MV-4-11 (cell line): ENCODE measurements around the gene LMOD1.
"Not testable (repeated sequence)": the region's sequence is repeated elsewhere in the genome, so short reads cannot be mapped to it uniquely, and the experiment has no call there.

ENCODE experiments used
- DNase-seq: peaks from one replicate; lab custom pipeline; 2025; lab: John Stamatoyannopoulos, UW

Gene LMOD1

DNA sequence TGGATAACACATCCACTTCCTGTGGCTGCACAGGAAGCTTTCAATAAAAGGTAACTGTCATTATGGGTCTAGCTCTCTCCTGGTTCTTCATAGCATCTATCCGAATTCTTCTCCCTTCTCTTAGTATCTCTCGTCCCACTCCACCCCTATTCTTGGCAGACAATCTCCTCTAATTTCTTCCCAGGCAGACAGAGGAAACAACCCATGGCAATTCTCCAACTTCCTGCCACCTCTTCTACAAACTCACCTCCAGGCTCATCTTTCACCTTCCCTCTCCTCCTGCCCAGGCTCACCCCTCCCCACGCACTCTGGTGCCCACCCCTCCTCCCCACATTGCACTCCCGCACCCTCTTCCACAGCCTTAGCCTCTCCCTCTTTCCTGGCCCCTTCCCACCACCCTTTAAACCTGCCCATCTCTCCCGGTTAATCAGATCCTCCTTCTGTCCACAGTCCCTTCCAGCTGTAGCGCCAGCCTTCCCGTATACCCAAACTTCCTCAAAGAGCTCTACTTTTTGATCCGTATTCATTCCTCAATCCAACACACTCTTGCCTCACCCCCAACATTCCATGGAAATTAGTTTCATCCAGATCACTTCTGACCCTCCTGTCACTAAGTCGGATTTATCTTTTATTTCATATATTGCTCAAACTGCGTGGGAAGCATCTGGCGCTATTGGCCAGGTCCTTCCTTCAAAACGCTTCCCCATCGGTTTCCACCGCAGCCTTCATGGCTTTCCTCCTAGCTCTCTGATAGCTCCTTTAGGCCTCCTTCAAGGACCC lies 31.7 kb downstream of the LMOD1 start:
- DNase-seq, result no peak

DNA sequence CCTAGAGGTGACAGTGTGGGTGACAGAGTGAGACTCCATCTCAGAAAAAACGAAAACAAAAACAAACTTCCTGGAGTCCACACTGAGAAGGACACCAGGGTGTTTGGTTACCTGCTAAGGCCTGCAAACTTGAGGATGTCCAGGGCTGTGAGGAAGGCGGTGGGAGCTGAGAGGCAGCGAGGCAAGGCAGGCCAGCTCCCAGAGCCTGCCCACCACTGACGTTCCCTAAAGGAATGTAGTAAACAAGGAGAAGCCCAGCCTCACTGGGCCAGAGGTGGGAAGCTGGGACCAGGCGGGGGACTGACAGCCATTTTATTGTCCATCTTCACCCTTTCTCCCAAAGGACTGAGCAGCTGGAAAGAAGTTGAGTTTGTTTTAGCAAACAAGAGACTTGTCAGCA lies 33.5 kb downstream of the LMOD1 start:
- no peak for DNase-seq

DNA sequence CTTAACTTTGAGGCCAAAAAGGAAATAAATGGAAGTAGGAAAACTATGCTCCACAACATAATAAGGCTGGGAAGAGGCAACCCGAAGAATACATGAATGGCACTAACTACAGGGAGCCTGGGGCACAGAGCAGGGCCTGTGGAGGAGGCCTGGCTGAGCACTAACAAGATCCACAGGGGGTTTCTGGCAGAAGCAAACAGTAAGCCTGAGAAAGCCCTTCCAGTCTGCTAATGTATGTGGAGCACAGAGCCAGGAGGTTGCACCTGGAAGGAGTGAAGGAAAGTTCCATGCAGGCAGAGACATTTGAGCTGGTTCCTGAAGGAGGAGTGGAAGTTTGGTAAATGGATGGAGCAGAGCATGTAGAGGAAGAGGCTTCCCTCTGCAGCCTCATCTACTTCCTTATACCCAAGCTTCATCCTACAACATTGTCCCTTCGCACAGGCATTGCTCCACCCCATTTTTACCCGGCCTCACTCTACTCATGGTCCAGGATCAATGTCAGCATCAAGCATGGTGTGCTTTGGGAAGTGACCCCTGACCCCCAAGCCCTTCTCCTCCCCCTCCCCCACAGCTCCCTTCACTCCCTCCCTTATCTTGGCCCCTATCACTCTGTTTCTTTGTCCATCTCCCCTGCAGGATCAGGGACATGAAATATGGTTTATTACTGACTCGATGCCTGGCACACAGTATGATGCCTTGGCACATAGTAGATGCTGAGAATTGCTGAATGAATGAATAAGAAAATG lies 34.3 kb downstream of the LMOD1 start:
- no peak for DNase-seq

DNA sequence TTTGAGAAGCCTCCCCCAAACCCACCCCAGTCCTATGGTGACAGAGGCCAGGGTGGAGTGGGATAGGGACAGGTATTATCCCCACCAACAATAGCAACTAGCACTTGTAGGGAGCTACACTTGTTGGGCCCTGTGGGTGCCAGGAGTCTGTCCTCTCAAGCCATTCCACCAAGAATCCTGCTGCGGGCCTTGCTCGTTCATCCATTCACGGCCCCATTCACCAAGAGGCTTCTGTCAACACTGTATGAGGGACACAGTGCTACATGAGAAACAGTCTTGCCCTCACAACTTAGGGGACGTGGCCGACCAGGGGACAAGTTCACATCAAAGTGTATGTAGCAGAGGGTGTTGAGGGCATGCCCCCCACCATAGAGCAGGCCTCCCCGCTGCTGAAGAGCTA lies 38.7 kb downstream of the LMOD1 start:
- DNase-seq, result no peak

DNA sequence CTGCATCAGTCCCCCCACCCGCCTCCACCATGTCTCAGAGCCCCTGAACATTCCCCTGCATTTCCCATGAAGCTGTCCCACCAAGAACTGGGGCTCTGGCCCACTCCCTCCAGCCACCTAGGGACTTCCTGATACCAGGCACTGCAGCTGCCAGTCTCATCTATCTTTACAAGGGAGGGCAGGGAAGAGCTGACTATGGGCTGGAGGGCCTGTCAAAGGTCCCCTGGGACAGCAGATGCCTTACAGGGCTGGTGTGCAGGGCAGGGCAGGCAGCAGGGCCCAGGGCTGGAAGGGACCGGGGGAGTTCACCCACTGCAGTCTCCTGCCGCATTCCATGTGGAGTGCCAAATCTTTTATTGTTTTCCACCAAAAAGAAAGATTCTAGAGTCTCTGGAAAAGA lies 40.0 kb downstream of the LMOD1 start:
- DNase-seq, result no peak

DNA sequence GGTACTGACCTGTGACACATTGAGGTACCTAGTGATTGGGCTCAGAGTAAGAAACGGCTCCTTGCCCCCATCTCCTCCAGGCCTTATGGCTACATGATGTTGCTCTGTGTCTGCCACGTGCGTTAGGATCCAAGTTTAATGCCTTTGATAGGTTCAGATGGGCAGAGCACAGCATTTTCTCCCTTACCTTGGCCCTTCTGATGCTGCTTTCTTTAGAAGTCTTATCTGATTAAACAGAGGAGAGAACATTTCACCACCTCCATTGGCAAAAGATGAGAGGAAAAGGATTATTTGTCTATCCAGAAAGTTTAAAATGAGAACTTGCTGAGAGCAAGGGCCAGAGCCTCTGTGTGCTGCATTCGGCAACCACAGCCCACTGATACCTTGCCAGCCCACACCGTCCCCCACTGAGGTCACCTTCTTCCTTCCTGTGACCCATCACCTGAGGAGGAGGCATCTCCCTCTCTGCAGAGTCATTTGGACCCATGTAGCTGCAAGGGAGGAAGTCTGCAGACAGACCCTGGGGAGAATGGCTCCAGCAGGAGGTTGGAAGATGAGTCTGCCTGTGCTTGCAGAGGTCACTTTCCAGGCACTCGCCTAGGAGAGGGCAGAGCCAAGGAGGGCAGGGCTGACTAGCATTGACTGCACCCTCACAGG lies 41.0 kb downstream of the LMOD1 start:
- DNase-seq, result no peak

DNA sequence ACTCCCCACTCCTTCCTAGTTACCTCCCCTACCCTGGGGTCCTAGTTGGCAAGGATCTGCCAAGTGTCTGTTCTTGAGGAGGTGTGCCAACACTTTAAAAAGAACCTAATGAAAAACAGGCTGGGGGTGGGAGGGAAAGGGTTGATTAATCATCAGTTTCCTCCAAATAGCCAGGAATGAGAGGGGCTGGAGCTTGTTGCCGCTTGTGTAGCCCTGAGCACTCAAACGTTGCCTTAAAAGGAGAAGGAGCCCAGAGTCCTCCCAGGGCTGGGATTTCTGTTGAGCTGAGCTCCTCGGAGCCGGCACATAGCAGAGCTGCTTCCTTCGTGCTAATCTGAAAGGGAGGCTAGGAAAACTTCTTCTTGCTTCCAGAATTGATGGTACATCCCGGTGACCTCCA lies 41.8 kb downstream of the LMOD1 start:
- no peak for DNase-seq

DNA sequence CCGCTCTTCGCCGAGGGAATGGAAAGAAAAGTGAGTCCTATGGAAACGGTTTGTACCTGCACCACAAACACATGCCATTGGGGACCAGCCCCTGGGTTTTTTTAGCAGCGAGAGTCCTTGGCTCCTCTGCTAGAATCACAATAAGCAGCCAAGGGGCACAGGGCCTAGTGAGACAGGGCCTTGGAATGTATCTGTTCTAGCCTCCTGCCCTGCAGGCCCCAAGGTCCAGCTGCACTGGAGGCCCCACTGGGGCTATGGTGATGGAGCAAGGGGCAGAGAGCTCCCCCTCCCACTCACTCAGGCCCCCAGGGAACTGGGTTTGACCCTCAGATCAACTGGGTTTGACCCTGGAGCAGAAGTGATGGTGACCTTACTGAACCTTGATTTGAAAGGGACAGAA lies 43.2 kb downstream of the LMOD1 start:
- DNase-seq, result no peak

DNA sequence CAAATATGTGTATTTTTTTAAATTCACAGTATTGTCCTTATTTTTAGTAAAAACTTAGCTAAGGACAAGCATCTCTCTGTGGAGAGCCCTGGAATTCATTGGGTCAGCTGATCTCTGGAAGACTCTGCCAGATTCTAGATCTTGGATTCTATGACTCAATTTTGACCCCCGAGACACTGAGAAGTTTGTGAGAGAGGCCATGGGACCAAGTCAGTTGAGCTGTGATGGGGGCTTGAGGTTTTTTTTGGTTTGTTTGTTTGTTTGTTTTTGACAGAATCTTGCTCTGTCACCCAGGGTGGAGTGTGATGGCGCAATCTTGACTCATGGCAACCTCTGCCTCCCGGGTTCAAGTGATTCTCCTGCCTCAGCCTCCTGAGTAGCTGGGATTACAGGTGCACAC lies 44.1 kb downstream of the LMOD1 start:
- DNase-seq, result no peak

DNA sequence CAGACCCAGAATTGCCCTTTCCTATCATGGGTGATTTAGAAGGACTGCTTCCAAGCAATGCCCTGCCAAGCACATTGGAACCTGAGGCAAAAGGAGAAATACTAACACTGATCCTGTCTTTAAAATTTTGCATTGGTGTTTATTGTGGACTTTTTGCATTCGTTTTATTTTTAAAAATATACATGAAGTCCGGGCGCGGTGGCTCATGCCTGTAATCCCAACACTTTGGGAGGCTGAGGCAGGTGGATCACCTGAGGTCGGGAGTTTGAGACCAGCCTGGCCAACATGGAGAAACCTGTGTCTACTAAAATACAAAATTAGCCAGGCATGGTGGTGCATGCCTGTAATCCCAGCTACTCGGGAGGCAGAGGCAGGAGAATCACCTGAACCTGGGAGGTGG lies 45.3 kb downstream of the LMOD1 start:
- DNase-seq, result not testable (repeated sequence)

DNA sequence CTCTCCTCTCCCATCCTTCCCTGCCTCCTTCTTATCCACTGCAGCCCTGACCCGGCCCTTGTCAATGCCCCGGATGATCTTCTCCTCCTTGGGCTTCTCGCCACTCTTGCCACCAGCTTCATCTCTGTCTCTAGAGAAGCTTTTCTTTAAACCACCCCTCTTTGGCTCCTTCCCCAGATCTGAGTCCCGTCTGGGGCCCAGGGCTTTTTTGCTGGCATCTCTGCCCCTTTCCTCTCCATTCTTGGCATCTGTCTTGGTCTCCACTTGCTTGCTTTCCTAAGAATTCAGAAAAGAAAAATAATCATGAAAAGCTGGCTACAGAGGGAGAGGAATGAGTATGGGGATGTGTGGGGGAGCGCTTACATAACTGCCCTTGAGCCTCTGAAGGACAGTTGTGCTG lies 45.9 kb downstream of the LMOD1 start:
- no peak for DNase-seq

DNA sequence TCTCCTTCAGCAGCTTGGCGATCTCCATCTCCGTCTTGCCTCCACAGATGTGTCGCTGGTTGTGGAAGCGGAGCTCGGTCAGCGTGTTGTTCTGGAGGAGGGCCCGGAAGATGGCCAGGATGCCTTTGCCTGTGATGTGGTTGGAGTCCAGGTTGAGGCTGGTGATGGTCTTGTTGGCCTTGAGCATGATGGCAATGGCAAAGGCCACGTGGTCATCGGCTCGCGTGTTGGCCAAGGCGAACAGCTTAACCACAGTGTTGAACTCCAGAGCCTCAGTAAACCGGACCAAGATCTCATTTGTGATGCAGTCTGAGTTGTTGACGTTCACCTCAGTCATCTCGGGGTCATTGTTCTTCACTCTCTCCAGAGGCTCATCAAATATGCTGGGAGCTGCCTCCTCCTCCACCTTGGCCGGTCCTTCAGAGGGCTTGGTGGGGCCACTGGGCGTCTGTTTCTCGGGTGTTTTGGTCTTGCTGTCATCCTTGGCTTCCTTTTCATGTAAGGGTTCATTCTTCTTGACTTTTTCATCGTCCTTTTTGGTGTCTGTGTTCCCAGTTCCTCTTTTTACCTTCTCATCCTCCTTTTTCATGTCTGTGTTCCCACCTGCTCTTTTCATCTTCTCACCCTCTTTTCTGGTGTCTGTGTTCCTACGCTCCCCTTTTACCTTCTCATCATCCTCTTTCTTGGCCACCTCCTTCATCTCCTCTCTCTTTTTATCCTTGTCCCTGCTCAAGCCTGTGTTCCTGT lies 46.5 kb downstream of the LMOD1 start:
- DNase-seq, result no peak

DNA sequence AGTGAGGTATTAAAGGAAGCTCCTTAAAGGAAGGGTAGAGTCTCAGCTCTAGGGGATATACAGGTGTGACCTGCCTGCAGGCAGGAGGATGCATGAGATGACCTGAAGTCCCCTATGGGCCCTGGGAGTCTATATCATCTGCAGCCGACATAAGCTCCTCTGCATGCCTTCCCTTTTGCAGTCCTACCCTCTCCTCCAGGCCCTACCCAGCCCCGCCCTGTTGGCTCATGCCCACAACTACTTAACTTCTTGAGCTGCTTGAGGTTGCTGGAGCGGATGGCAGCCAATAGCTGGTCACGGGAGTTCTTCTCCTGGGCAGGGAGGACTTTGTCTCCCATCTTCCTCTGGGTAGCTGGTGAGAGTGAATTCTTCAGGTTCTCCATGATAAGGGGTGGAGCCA lies 47.4 kb downstream of the LMOD1 start:
- no peak for DNase-seq

DNA sequence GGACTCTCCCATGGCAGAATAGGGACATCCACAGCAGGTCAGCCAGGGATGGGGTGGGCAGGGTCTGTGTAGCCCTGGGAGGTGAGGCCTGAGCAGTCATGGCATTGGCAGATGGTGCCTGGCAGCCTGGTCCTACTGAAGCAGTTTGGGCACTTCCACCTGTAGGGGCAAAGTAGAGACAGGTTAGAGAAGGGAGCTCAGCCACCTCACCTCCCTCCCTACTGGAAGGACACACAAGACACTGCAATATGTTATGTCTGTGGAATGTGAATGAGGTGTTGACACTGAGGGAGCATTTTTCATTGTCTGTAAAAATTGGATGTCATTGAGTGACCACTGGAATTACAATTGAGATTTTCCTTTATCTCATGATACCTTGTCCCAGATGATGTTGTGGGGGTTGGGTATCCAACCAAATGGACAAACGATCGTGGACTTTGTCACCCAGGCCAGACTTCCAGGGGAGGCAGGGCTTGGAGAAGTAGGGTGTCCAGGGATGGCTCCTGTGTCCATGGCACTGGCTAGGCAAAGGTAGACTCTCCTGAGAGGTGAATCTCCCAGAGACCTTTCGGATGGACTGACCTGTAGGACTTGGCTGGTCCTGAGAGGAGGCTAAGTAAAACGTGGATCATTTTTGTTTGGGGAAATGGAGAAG lies 48.0 kb downstream of the LMOD1 start:
- no peak for DNase-seq

DNA sequence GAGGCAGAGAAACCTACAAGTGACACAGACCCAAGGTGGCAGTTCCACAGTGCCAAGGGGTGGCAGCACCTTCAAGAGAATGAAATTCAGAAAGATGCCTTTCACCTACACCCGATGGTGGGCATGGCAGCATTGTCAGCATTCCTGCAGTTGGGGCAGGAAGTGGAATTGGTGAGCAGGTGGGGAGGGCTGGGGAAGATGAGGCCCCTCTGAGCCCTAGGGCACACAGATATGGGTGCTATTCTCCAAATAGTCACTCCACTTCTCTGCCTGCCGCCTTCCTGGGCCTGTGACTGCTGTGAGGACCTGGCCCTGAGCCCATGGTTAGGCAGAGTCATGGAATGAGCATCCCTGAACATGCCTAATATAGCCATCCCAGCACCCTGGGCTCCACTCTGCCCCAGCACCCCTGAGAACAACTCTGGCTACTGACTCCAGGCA lies 49.4 kb downstream of the LMOD1 start:
- DNase-seq, result no peak

DNA sequence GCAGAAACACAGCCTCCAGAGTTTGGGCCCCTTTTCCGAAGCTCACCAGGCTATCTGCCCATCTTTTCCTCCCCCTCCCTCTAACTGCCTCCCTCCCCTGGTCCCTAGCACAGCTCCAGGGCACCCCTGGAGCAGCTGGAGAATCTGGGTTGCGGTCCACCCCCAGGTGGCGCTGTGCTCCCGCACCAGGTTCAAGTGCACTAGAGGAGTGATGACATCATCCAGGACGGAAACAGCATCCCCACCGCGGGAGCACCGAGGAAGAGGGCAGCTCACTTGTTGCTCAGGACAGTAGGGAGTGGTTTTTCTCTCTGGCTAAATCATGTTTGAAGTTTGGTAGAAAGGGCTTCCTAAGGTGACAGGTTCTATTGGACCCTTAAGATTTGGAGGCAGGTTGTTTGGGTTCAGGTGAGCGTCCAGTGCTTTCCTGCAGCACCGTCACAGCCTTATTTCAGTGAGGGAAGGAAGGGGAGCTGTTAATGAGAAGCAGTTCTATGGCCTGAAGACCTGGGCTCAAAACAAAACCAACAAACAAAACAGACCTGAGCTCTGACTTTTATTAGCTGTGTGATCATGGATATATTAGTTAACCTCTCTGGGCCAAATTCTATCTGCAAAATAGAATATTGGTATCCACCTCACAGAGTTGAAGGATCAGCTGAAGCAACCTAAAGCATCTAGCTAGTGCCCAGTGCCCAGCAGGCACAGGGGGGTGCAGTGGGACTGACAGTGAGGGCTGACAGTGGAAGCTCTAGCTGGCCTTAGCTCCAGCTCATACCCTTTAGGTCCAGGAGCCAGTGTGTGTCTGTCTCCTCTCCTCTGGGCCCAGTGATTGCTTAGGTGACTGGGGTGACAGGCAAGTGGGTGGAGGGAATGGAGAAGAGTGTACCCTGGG lies 50.2 kb downstream of the LMOD1 start:
- peak; percentile 82 for DNase-seq

DNA sequence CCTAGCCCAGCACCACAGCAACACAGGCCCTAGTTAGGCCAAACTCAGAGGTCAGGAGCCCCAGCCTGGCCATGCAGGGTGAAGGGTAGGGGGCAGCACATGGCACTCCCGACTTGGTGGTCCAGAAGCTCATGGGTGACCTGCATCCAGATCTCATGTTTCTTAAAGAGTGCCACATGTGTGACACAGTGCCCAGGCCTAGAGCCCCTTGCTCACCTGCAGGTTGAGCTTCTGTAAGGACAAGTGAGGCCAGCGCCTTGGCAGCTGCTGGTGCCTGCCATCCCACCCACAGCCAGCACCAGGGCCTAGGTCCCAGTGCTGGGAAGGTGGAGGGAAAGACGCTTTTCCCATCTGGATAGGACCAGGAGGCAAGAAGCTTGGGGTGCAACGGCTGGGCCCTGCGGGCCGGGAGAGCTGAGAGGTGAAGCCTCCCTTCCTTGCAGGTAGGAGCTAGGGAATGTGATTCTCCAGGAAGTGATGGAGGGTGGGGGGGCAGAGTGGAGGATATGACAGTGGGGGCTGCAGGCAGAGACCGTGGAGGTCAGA lies 51.2 kb downstream of the LMOD1 start:
- no peak for DNase-seq

DNA sequence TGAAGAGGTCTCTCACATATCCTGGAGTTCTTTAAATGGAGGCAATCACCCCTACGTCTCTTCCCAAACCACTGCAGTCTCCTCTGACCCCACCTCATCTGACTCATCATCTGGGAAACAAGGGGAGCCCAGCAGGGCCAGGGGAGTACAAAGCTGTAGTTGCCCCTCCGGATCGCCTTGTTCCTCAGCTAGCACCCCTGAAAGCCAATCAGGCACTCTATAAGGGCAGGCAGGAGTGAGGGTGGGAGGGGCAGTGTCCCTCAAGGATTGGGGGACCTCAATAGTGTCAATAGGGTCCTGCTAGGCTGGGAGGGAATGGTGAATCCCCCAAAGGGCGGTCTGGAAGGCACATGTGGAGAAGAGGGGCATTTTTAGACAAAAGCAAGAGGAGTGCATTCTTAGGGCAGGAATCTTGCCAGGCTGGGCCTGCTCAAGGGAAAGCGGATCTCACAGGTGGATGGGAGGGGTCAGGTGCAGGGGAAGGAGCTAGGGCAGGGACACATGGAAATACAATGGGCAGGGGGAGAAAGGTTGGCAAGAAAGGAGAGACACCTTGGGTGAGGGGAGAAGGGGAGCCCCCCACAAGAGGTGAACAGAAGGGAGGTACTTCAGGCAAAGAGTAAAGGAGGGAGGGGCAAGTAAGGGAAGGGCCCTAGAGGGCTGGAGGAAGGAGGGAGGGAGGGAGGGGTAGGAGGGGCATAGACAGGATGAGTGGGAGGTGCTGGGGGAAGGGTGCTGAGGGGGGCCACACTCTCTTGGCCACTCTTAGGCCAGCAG lies 51.8 kb downstream of the LMOD1 start:
- no peak for DNase-seq

DNA sequence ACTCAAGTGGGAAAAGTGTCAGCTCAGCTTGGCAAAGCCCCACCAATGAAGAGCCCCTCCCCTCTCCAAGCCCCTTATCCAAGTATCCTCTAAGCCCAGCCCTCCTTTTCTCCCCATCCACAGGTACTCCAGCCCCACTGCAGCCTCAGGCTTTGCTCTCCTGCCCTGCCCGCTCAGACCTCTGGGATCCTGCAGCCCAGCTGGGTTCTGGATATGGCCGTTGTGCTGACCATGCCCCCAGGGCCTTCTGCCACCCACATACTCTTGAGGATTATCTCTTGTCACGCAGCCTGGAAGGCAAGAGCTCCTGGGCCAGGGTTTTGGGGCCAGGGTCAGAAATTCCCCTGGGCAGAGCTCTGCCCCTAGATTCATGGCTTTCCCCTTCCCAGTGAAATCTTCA lies 52.9 kb downstream of the LMOD1 start:
- DNase-seq, result no peak

DNA sequence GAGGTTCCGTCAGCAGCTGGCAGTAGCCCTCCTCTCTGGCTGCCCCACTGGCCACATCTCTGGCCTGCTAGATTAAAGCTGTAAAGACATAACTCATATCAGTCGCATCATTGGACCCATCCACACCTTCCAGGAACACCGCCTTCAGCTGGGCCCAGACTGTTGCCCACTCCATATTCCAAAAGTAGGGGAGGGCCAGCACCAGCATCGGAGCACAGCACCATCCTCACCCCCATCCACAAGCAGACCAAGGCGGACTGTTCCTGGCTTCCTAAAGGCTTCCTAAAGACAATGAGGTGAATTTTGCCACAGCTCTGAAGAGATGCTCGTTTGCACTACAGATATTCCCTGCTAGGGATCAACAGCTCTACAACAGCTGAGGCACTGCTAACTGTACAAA lies 54.1 kb downstream of the LMOD1 start:
- no peak for DNase-seq
